ENCODE measurements around the gene NSDHL. TPM values are rescaled to one million over a fixed set of nuclear protein-coding genes. Genes with fewer than 3 reads are reported as not detected.
"Not testable (repeated sequence)": the region's sequence is repeated elsewhere in the genome, so short reads cannot be mapped to it uniquely, and the experiment has no call there.

NSDHL gene
- total RNA-seq, 3 donors from 2014 or later: 13.1 to 20.8 (median 16.7) TPM

- intact Hi-C loops (cut with DNase I; ENCODE audit: low total_unique reads): no loop called here
Measured at GRCh38 chrX:152905081-152905420, 74.2 kb downstream of the NSDHL start.

GRCh38 chrX:152907084-152907651, 76.3 kb downstream of the NSDHL start:
- peak overlapping the region in 1 of 3 donors; percentile 8 for H3K4me3 ChIP-seq
- TF ChIP-seq, protein P1, sequence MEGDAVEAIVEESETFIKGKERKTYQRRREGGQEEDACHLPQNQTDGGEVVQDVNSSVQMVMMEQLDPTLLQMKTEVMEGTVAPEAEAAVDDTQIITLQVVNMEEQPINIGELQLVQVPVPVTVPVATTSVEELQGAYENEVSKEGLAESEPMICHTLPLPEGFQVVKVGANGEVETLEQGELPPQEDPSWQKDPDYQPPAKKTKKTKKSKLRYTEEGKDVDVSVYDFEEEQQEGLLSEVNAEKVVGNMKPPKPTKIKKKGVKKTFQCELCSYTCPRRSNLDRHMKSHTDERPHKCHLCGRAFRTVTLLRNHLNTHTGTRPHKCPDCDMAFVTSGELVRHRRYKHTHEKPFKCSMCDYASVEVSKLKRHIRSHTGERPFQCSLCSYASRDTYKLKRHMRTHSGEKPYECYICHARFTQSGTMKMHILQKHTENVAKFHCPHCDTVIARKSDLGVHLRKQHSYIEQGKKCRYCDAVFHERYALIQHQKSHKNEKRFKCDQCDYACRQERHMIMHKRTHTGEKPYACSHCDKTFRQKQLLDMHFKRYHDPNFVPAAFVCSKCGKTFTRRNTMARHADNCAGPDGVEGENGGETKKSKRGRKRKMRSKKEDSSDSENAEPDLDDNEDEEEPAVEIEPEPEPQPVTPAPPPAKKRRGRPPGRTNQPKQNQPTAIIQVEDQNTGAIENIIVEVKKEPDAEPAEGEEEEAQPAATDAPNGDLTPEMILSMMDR (IDR thresholded peaks at IDR 0.05): no peak
- TF ChIP-seq POLR2AphosphoS5 (IDR thresholded peaks at IDR 0.05): no peak
- TF ChIP-seq POLR2A (IDR thresholded peaks at IDR 0.05): no peak
- peaks cover 0 to 40% of the 10 kb centered on the region in 2 donors for H3K27me3 ChIP-seq
- DNase-seq (ENCODE audit: low spot score in 2 of 2): peak in 1 of 2 donors; percentile 46
- H3K9me3 ChIP-seq: no peaks in the 10 kb centered on the region
- intact Hi-C loops (cut with DNase I; ENCODE audit: low total_unique reads): no loop called here
- H3K4me1 ChIP-seq: no peaks in the 10 kb centered on the region
- no peaks in the 10 kb centered on the region for H3K36me3 ChIP-seq
- H3K27ac ChIP-seq: no peak overlapping the region

More at GRCh38 chrX:152905081-152905420, 74.2 kb downstream of the NSDHL start:
- Histone ChIP-seq H3K4me3 (no peak overlapping the region), H3K9me3 (no peaks in the 10 kb centered on the region), H3K27ac (no peak overlapping the region), H3K4me1 (no peaks in the 10 kb centered on the region), H3K27me3 (peaks cover 0 to 55% of the 10 kb centered on the region in 2 donors), H3K36me3 (no peaks in the 10 kb centered on the region)
- DNase-seq (ENCODE audit: low spot score in 2 of 2): no peak
- TF ChIP-seq POLR2A (IDR thresholded peaks at IDR 0.05) (no peak), POLR2AphosphoS5 (IDR thresholded peaks at IDR 0.05) (no peak)
- TF ChIP-seq, protein P1 (IDR thresholded peaks at IDR 0.05): no peak

DNA sequence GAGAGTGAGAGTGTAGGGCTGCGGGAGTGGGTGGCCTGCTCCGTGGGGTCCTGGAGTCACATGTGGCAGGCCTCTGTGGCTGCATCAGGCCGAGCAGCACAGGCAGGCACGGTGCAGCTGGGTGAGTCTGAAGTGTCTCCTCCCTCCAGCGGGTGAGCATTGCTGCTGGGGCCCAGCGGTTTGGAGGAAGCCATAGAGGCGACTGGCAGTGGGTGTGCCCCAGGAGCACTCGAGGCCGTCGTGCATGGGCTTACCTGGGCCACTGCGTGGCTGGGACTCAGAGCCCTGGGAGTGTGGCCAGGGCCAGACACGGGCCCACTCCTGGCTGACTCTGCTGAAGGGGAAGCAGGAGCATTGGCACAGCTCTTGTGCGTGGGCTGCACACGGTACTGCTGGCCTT, 77.6 kb downstream of the NSDHL start:
- intact Hi-C loops (cut with DNase I; ENCODE audit: low total_unique reads): no loop called here
- peaks cover 0 to 37% of the 10 kb centered on the region in 2 donors for H3K27me3 ChIP-seq
- H3K4me1 ChIP-seq: no peaks in the 10 kb centered on the region
- no peak for DNase-seq (ENCODE audit: low spot score in 2 of 2)
- H3K4me3 ChIP-seq: no peak overlapping the region
- H3K9me3 ChIP-seq: no peaks in the 10 kb centered on the region
- TF ChIP-seq POLR2AphosphoS5 (IDR thresholded peaks at IDR 0.05) (no peak), POLR2A (IDR thresholded peaks at IDR 0.05) (no peak)
- TF ChIP-seq, protein P1 (IDR thresholded peaks at IDR 0.05): no peak
- no peak overlapping the region for H3K27ac ChIP-seq
- H3K36me3 ChIP-seq: no peaks in the 10 kb centered on the region

- H3K27me3 ChIP-seq: peaks cover 0 to 25% of the 10 kb centered on the region in 2 donors
- H3K4me1 ChIP-seq; H3K4me3 ChIP-seq; H3K9me3 ChIP-seq; H3K27ac ChIP-seq; DNase-seq (ENCODE audit: low spot score in 2 of 2); intact Hi-C loops (cut with DNase I; ENCODE audit: low total_unique reads); H3K36me3 ChIP-seq: not testable (repeated sequence)
Measured at GRCh38 chrX:152910018-152910417, 79.2 kb downstream of the NSDHL start.

DNA sequence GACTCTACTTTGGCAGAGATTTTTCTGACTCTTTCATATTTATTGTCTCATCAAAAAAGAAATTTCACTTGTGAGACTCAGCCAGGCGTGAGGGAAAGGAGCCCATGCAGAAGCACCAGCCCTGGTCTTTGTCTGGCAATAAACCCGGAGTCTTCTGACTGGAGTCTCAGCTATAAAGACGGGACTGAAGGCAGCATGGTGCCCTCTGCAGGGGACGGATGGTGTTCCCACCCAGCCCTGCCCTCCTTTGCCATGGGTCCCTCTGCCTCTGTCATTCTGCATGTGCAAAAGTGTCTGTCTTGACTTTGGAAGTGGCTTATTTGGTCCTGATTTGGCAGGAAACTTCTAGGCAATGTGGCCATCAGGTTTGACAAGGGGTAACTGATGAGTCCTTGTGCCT, 81.2 kb downstream of the NSDHL start:
- no peak overlapping the region for H3K4me3 ChIP-seq
- no peak for DNase-seq (ENCODE audit: low spot score in 2 of 2)
- H3K4me1 ChIP-seq: no peaks in the 10 kb centered on the region
- TF ChIP-seq POLR2AphosphoS5 (IDR thresholded peaks at IDR 0.05): no peak
- TF ChIP-seq, protein P1 (IDR thresholded peaks at IDR 0.05): no peak
- TF ChIP-seq POLR2A (IDR thresholded peaks at IDR 0.05): no peak
- peaks cover 0 to 41% of the 10 kb centered on the region in 2 donors for H3K27me3 ChIP-seq
- intact Hi-C loops (cut with DNase I; ENCODE audit: low total_unique reads): no loop called here
- no peaks in the 10 kb centered on the region for H3K36me3 ChIP-seq
- no peaks in the 10 kb centered on the region for H3K9me3 ChIP-seq
- H3K27ac ChIP-seq: no peak overlapping the region

GRCh38 chrX:152912641-152913040, 81.8 kb downstream of the NSDHL start:
- Histone ChIP-seq H3K27me3 (peaks cover 2 to 44% of the 10 kb centered on the region in 2 donors), H3K36me3 (no peaks in the 10 kb centered on the region), H3K4me3 (no peak overlapping the region), H3K4me1 (no peaks in the 10 kb centered on the region), H3K27ac (no peak overlapping the region), H3K9me3 (no peaks in the 10 kb centered on the region)
- TF ChIP-seq POLR2AphosphoS5 (IDR thresholded peaks at IDR 0.05): no peak
- no peak for TF ChIP-seq POLR2A (IDR thresholded peaks at IDR 0.05)
- TF ChIP-seq, protein P1 (IDR thresholded peaks at IDR 0.05): no peak
- intact Hi-C loops (cut with DNase I; ENCODE audit: low total_unique reads): no loop called here
- no peak for DNase-seq (ENCODE audit: low spot score in 2 of 2)
